SK-N-SH (cell line): Measurements from ENCODE around the gene ZFPL1. TPM values are rescaled to one million over a fixed set of nuclear protein-coding genes. Genes with fewer than 3 reads are reported as not detected.

Experiments used
- CTCF ChIA-PET: fragments of 300-600, 350-600 bp; formaldehyde crosslinking; extraction: SDS; loops from one replicate; lab custom pipeline; 2021; lab: Yijun Ruan, JAX
- POLR2A ChIA-PET: fragments of 350-600 bp; sonication (Branson Sonifier 250); formaldehyde crosslinking; extraction: SDS; loops from one replicate; lab custom pipeline; 2020; ENCODE audit warnings: antibody characterized with exemption, inconsistent platforms; lab: Yijun Ruan, JAX
- DNase-seq: peaks from one replicate; pipeline ENCODE4 v3.0.0; 2012
- H2AFZ ChIP-seq: fragments of 200-600 bp; sonication (generic); 2 replicates; pipeline ENCODE4 v1.8.1; 2016; ENCODE audit warnings: antibody characterized with exemption, mild to moderate bottlenecking, low read depth
- H3F3A ChIP-seq: fragments of 200-600 bp; sonication (generic); replicated peaks from 2 replicates; pipeline ENCODE3; 2016; ENCODE audit warnings: antibody characterized with exemption, mild to moderate bottlenecking; ENCODE audit not compliant: insufficient read depth
- H3K27ac ChIP-seq, 2 experiments: fragments of 200-500 bp in 1 of 2; fragments of 200-600 bp in 1 of 2; sonication (Bioruptor generic) in 1 of 2; sonication (generic), shearing (Covaris generic) in 1 of 2; 2 replicates each; pipeline versions ENCODE4 v1.5.1 to v1.6.1; 2014 to 2016; ENCODE audit warnings: low read depth in 2 of 2, inconsistent platforms in 1 of 2, low read length in 1 of 2, mild to moderate bottlenecking in 1 of 2, mixed read lengths in 1 of 2
- H3K27me3 ChIP-seq: fragments of 200-600 bp; sonication (generic), shearing (Covaris generic); 2 replicates; pipeline ENCODE4 v1.6.1; 2016; ENCODE audit warnings: mixed run types; ENCODE audit not compliant: insufficient read depth
- H3K36me3 ChIP-seq, 2 experiments: fragments of 200-500 bp in 1 of 2; fragments of 200-600 bp in 1 of 2; sonication (Bioruptor generic) in 1 of 2; sonication (generic) in 1 of 2; replicated peaks in 1 of 2; 2 replicates each; pipeline versions ENCODE3 to v1.5.1; 2014 to 2016; ENCODE audit warnings: low read length in 1 of 2, mild to moderate bottlenecking in 1 of 2; ENCODE audit not compliant: insufficient read depth in 2 of 2, control insufficient read depth in 1 of 2
- H3K4me1 ChIP-seq, 2 experiments: fragments of 200-500 bp in 1 of 2; fragments of 200-600 bp in 1 of 2; sonication (Bioruptor generic) in 1 of 2; sonication (generic), shearing (Covaris generic) in 1 of 2; 2 replicates each; pipeline versions ENCODE4 v1.5.1 to v1.6.1; 2014 to 2016; ENCODE audit warnings: low read depth in 1 of 2, low read length in 1 of 2, mixed run types in 1 of 2; ENCODE audit not compliant: insufficient read depth in 2 of 2, control insufficient read depth in 1 of 2
- H3K4me2 ChIP-seq: fragments of 200-600 bp; sonication (generic), shearing (Covaris generic); 2 replicates; pipeline ENCODE4 v1.6.1; 2017; ENCODE audit warnings: mixed run types
- H3K4me3 ChIP-seq, 2 experiments: fragments of 200-500 bp in 1 of 2; fragments of 200-600 bp in 1 of 2; sonication (Bioruptor generic) in 1 of 2; sonication (generic), shearing (Covaris generic) in 1 of 2; 2 replicates each; pipeline versions ENCODE4 v1.5.1 to v1.8.1; 2014 to 2016; ENCODE audit warnings: low read depth in 2 of 2, inconsistent platforms in 1 of 2, low read length in 1 of 2, mild to moderate bottlenecking in 1 of 2, mixed read lengths in 1 of 2, moderate library complexity in 1 of 2
- H3K79me2 ChIP-seq: fragments of 200-600 bp; sonication (generic); 2 replicates; pipeline ENCODE4 v1.8.1; 2017; ENCODE audit warnings: mild to moderate bottlenecking; ENCODE audit not compliant: insufficient read depth
- H3K9ac ChIP-seq: fragments of 200-600 bp; sonication (generic); 2 replicates; pipeline ENCODE4 v1.6.1; 2017; ENCODE audit warnings: mixed run types
- H3K9me2 ChIP-seq: fragments of 200-600 bp; sonication (generic); 2 replicates; pipeline ENCODE4 v1.6.1; 2017; ENCODE audit warnings: mixed run types
- H3K9me3 ChIP-seq: fragments of 200-600 bp; sonication (generic); 2 replicates; pipeline ENCODE4 v1.6.1; 2017; ENCODE audit warnings: mixed run types, mild to moderate bottlenecking, moderate library complexity
- H4K20me1 ChIP-seq: fragments of 200-600 bp; sonication (generic); 2 replicates; pipeline ENCODE4 v1.6.1; 2017; ENCODE audit warnings: mild to moderate bottlenecking, mixed run types; ENCODE audit not compliant: insufficient read depth
- CHD2 ChIP-seq: fragments of 150-350 bp; IDR thresholded peaks from 2 replicates; pipeline ENCODE4 v1.6.1; 2018; ENCODE audit warnings: low read length; ENCODE audit not compliant: partially characterized antibody
- CTCF ChIP-seq: fragments of 200-600 bp; sonication (generic); IDR thresholded peaks from 2 replicates; pipeline ENCODE4 v1.6.1; 2017; ENCODE audit warnings: antibody characterized with exemption, mild to moderate bottlenecking, moderate library complexity
- EP300 ChIP-seq, 2 experiments: IDR thresholded peaks; 2 replicates each; pipeline versions ENCODE4 v1.4.0 to v1.6.1; 2012; ENCODE audit warnings: borderline replicate concordance in 1 of 2, low read depth in 1 of 2, low read length in 1 of 2
- JUND ChIP-seq: IDR thresholded peaks from 2 replicates; pipeline ENCODE4 v1.4.0; 2012
- MXI1 ChIP-seq: IDR thresholded peaks from 2 replicates; pipeline ENCODE4 v1.6.1; 2012; ENCODE audit warnings: mild to moderate bottlenecking, low read depth, low read length, improper control_type of control experiment
- NFIC ChIP-seq: IDR thresholded peaks from 2 replicates; pipeline ENCODE4 v1.4.0; 2012; ENCODE audit warnings: borderline replicate concordance
- POLR2AphosphoS5 ChIP-seq: IDR thresholded peaks from 2 replicates; pipeline ENCODE4 v1.6.1; 2012; ENCODE audit warnings: low read depth, low read length
- RCOR1 ChIP-seq: fragments of 150-350 bp; IDR thresholded peaks from 2 replicates; pipeline ENCODE4 v1.6.1; 2017; ENCODE audit warnings: antibody characterized with exemption, low read length
- RFX5 ChIP-seq: IDR thresholded peaks from 2 replicates; pipeline ENCODE4 v1.6.1; 2012; ENCODE audit warnings: mild to moderate bottlenecking, improper control_type of control experiment, low read length
- RXRA ChIP-seq: IDR thresholded peaks from 2 replicates; pipeline ENCODE4 v1.4.0; 2012; ENCODE audit warnings: low read depth, mild to moderate bottlenecking, borderline replicate concordance
- SIN3A ChIP-seq: IDR thresholded peaks from 2 replicates; pipeline ENCODE4 v1.6.1; 2012; ENCODE audit warnings: low read depth, mild to moderate bottlenecking, low read length, moderate library complexity, borderline replicate concordance
- TAF1 ChIP-seq: IDR thresholded peaks from 2 replicates; pipeline ENCODE4 v1.6.1; 2012; ENCODE audit warnings: low read depth, mild to moderate bottlenecking, low read length, moderate library complexity, borderline replicate concordance
- TEAD4 ChIP-seq: IDR thresholded peaks from 2 replicates; pipeline ENCODE4 v1.4.0; 2012; ENCODE audit warnings: mild to moderate bottlenecking, borderline replicate concordance; ENCODE audit not compliant: insufficient read depth
- WGBS: methylation state at CpG from one replicate; pipeline ENCODE4 v1.1.6; 2017; ENCODE audit warnings: low lambda C conversion rate; 5-methylcytosine and 5-hydroxymethylcytosine counted together
- polyA plus RNA-seq, 3 experiments: library from polyadenylated mRNA; depleted of rRNA; stranded (reverse); fragments of >200 nt; gene quantifications; 2 replicates each; pipeline ENCODE4 v1.2.3, GENCODE V29; 2012
- TF ChIP-seq, protein P1 (sequence below): IDR thresholded peaks from 2 replicates; pipeline ENCODE4; 2012
- TF ChIP-seq, protein P2 (sequence below): IDR thresholded peaks from 2 replicates; pipeline ENCODE4 v1.4.0; 2012; ENCODE audit warnings: low read depth

Gene ZFPL1
- polyA plus RNA-seq, 1 of the 3 experiments (the other 2 are of a cell fraction) = 75.9 TPM

DNA sequence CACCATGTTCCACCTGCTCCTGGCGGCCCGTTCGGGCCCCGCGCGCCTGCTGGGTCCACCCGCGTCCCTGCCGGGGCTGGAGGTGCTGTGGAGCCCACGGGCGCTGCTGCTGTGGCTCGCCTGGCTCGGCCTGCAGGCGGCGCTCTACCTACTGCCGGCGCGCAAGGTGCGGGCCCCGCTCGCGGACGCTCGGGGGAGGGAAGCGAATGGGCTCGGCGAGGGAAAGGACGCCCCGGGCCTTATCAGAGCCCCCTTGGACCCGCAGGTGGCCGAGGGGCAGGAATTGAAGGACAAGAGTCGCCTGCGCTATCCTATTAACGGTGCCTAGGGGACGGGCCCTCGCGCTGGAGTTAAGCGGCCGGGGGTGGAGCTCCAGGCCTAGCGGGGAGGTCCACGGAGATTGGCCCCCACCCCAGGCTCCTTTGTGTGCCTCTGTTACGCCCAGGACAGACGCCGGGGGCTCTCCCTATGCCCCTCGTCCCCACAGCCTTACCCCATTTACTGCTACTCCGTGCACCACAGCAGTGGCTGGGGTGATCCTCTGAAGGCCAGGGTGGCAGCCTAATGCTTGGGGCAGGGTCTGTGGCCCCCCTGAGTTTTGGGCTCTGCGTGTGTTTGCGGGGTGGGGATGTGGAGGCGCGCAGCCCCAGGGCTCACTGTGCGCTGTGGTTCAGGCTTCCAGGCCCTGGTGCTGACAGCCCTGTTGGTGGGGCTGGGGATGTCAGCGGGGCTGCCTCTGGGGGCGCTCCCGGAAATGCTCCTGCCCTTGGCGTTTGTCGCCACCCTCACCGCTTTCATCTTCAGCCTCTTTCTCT lies 28.7 kb downstream of the ZFPL1 start:
- peaks cover 13% of the 10 kb centered on the region for H3F3A ChIP-seq
- CTCF ChIA-PET = interaction anchor here (0.6 to 6.1 kb wide), 41 partner anchors 8 to 800 kb away, joined by 3 to 150 read pairs (median 3); partner anchors contain the start of genes ARL2, CAPN1, FAU and MRPL49
- POLR2A ChIA-PET = interaction anchor here (0.7 to 4.1 kb wide), 9 partner anchors 9 to 189 kb away, joined by 3 to 27 read pairs (median 5); partner anchors contain the start of genes ARL2, FAU and MRPL49
- no peak overlapping the region for H2AFZ ChIP-seq
- H3K79me2 ChIP-seq = peaks cover 20% of the 10 kb centered on the region
- no peaks in the 10 kb centered on the region for H3K9me3 ChIP-seq
- peaks cover 14 to 52% of the 10 kb centered on the region in 2 experiments; a peak in 3 of 4 replicates for H3K4me1 ChIP-seq
- WGBS = 5% methylated on average over 27 of the region's 57 CpGs
- peak; percentile 85 for DNase-seq
- peak overlapping the region in 1 of 2 experiments; percentile 89; a peak in 2 of 4 replicates for H3K27ac ChIP-seq
- peaks cover 6% of the 10 kb centered on the region; the same call in 1 of the 2 replicates for H4K20me1 ChIP-seq
- peak overlapping the region; percentile 64 to 83 for H3K4me3 ChIP-seq
- peaks cover 7 to 28% of the 10 kb centered on the region in 2 experiments for H3K36me3 ChIP-seq
- H3K9ac ChIP-seq = no peak overlapping the region; the same call in 1 of the 2 replicates
- peak overlapping the region; percentile 93 for H3K4me2 ChIP-seq
- no peak for TF ChIP-seq EP300 (IDR thresholded peaks at IDR 0.05; ENCODE audit: borderline replicate concordance in 1 of 2, low read depth in 1 of 2, low read length in 1 of 2)
- TF ChIP-seq, protein P1, sequence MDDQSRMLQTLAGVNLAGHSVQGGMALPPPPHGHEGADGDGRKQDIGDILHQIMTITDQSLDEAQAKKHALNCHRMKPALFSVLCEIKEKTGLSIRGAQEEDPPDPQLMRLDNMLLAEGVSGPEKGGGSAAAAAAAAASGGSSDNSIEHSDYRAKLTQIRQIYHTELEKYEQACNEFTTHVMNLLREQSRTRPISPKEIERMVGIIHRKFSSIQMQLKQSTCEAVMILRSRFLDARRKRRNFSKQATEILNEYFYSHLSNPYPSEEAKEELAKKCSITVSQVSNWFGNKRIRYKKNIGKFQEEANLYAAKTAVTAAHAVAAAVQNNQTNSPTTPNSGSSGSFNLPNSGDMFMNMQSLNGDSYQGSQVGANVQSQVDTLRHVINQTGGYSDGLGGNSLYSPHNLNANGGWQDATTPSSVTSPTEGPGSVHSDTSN = peak; percentile 60
- TF ChIP-seq SIN3A = peak; percentile 68; the same call in 1 of the 2 replicates
- no peak for TF ChIP-seq RFX5
- TF ChIP-seq TAF1 = peak; percentile 20; the same call in 1 of the 2 replicates
- TF ChIP-seq, protein P2, sequence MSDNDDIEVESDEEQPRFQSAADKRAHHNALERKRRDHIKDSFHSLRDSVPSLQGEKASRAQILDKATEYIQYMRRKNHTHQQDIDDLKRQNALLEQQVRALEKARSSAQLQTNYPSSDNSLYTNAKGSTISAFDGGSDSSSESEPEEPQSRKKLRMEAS = peak; percentile 36
- peak; percentile 80 for TF ChIP-seq CTCF
- TF ChIP-seq MXI1 = 0 out of 2 replicates have a peak, but pooled peaks have one; percentile 37
- H3K27me3 ChIP-seq = no peaks in the 10 kb centered on the region
- H3K9me2 ChIP-seq = no peaks in the 10 kb centered on the region

GRCh38 chr11:65113361-65113756 lies 29.3 kb downstream of the ZFPL1 start:
- no peak overlapping the region for H2AFZ ChIP-seq

More at GRCh38 chr11:65113361-65113756, 29.3 kb downstream of the ZFPL1 start:
- POLR2A ChIA-PET = interaction anchor here (1.4 to 4.1 kb wide), 5 partner anchors 9 to 99 kb away, joined by 5 to 27 read pairs (median 14); partner anchors contain the start of genes ARL2, FAU, MRPL49 and SYVN1
- TF ChIP-seq NFIC = peak; percentile 33; the same call in 1 of the 2 replicates
- TF ChIP-seq RCOR1 = no peak
- TF ChIP-seq RXRA = no peak
- no peak for TF ChIP-seq CHD2
- no peak for TF ChIP-seq TEAD4
- TF ChIP-seq CTCF = 0 out of 2 replicates have a peak, but pooled peaks have one; percentile 16
- TF ChIP-seq JUND = no peak
- TF ChIP-seq POLR2AphosphoS5 = no peak
- Histone ChIP-seq H3K9me2 (no peaks in the 10 kb centered on the region), H3K27me3 (no peaks in the 10 kb centered on the region), H3K4me2 (peak overlapping the region; percentile 93), H3K4me3 (peak overlapping the region; percentile 64 to 83), H3F3A (peaks cover 19% of the 10 kb centered on the region), H3K79me2 (peaks cover 20% of the 10 kb centered on the region), H3K36me3 (peaks cover 12 to 24% of the 10 kb centered on the region in 2 experiments), H3K27ac (peak overlapping the region in 1 of 2 experiments; percentile 89; a peak in 2 of 4 replicates), H3K4me1 (peaks cover 14 to 54% of the 10 kb centered on the region in 2 experiments; a peak in 3 of 4 replicates), H4K20me1 (peaks cover 6% of the 10 kb centered on the region; the same call in 1 of the 2 replicates), H3K9ac (no peak overlapping the region), H3K9me3 (no peaks in the 10 kb centered on the region)
- CTCF ChIA-PET = interaction anchor here (0.6 to 6.1 kb wide), 24 partner anchors 8 to 800 kb away, joined by 3 to 150 read pairs (median 3); partner anchors contain the start of genes ARL2, CAPN1, FAU and MRPL49
- 38% methylated on average over 14 of the region's 14 CpGs for WGBS
- peak; percentile 63 for DNase-seq
